Measurements from ENCODE around the gene DUSP19.

Gene DUSP19

GRCh38 chr2:183125659-183126341 is 47.3 kb downstream of the DUSP19 start:
- DNase-seq (ENCODE audit: low spot score): no peak

- DNase-seq (ENCODE audit: low spot score): no peak
These were observed 48.1 kb downstream of the DUSP19 start for GRCh38 chr2:183126635-183127034.

DNA sequence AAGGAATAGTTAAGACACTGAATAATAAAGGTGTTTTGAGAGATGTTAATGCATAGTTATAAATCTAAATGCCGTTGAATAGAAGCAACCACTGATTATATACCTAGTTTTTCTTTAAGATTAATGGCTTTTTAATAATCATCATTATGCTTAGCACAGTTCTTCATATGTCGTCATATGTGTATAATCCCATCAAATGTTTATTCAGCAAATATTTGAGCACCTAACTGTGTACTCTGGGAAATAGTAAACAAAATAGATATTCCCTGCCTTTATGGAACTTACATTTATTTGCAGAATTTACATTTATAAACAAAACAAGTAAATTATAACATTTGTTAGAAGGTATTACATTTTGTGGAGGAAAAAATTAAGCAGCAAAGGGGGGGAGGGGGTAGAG is 55.5 kb downstream of the DUSP19 start:
- no peak for DNase-seq (ENCODE audit: low spot score)

GRCh38 chr2:183148955-183149354 is 70.4 kb downstream of the DUSP19 start:
- DNase-seq (ENCODE audit: low spot score): no peak

DNA sequence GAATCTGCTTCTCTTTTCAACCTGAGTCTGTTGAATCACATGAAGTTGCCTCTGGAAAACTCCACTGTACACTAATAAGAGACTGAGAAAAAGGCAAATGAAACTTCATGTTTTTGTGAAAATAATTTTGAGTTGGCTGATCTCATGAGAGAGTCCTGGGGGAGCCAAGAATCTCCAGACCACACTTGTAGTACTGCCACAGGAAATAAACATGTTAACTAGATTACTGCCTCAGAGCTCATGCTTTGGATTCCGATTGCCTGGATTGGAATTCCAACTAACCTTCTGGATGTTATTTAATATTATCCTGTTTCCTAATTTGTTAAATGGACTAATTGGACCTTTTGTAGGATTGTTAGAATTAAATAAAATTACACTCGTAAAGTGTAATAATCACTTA is 70.9 kb downstream of the DUSP19 start:
- peak; percentile 76 for DNase-seq (ENCODE audit: low spot score)
